Parathyroid adenoma (tissue), 2 donors: ENCODE results near the gene GOLGA6L2.

Experiments
- H2AFZ ChIP-seq: fragments of 300-600 bp; sonication (generic); one replicate; pipeline ENCODE4 v1.7.0; 2017; ENCODE audit warnings: antibody characterized with exemption, mild to moderate bottlenecking
- H3K27ac ChIP-seq: fragments of 300-600 bp; sonication (generic); one replicate; pipeline ENCODE4 v1.7.0; 2017
- H3K27me3 ChIP-seq: fragments of 300-600 bp; sonication (generic); one replicate; pipeline ENCODE4 v1.7.0; 2017; ENCODE audit warnings: low read length; ENCODE audit not compliant: control insufficient read depth, insufficient read depth
- H3K36me3 ChIP-seq: fragments of 300-600 bp; sonication (generic); one replicate; pipeline ENCODE4 v1.7.0; 2017; ENCODE audit warnings: low read length; ENCODE audit not compliant: control insufficient read depth, insufficient read depth
- H3K4me1 ChIP-seq: fragments of 300-600 bp; sonication (generic); one replicate; pipeline ENCODE4 v1.7.0; 2017; ENCODE audit warnings: control low read depth
- H3K4me2 ChIP-seq: fragments of 300-600 bp; sonication (generic); one replicate; pipeline ENCODE4 v1.7.0; 2017; ENCODE audit warnings: low read length
- H3K4me3 ChIP-seq: fragments of 300-600 bp; sonication (generic); one replicate; pipeline ENCODE4 v1.7.0; 2017; ENCODE audit warnings: low read depth, low read length
- H3K79me2 ChIP-seq: fragments of 300-600 bp; sonication (generic); one replicate; pipeline ENCODE4 v1.7.0; 2017; ENCODE audit warnings: control low read depth
- H3K9ac ChIP-seq: fragments of 300-600 bp; sonication (generic); one replicate; pipeline ENCODE4 v1.7.0; 2017; ENCODE audit warnings: mild to moderate bottlenecking
- H3K9me3 ChIP-seq: fragments of 300-600 bp; sonication (generic); one replicate; pipeline ENCODE4 v1.7.0; 2017; ENCODE audit warnings: low read length; ENCODE audit not compliant: control insufficient read depth
- TF ChIP-seq, protein P1 (sequence below): fragments of 300-600 bp; sonication (generic); IDR thresholded peaks from one replicate; pipeline ENCODE4 v1.7.0; 2017; ENCODE audit warnings: antibody characterized with exemption, mild to moderate bottlenecking
- donor health status: primary hyperparathyroidism.

GOLGA6L2 gene

DNA sequence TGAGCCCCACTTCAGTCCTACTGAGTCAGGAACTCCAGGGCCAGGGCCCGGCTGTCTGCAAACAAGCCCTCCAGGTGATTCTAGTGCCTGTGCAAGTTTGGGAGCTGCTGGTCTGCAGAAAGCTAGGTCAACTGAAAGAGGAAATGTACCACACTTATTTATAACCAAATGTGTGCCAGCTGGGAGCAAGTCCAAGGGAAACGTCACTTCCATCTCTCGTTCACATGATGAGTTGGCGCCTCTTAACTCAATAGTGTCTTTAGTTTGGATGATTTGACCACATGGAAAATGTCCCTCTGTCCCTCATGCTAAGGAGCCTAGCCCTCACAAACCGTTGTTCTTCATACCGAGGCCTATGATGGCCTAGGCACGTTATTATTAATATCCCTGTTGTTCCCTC, 49.3 kb downstream of the GOLGA6L2 start:
- no peaks in the 10 kb centered on the region for H3K79me2 ChIP-seq
- H3K27me3 ChIP-seq: no peaks in the 10 kb centered on the region
- no peak overlapping the region for H3K4me2 ChIP-seq
- H3K36me3 ChIP-seq: no peaks in the 10 kb centered on the region
- no peak overlapping the region for H3K27ac ChIP-seq
- no peaks in the 10 kb centered on the region for H3K9me3 ChIP-seq
- no peak overlapping the region for H3K4me3 ChIP-seq
- H3K4me1 ChIP-seq: no peaks in the 10 kb centered on the region
- H3K9ac ChIP-seq: no peak overlapping the region
- H2AFZ ChIP-seq: no peak overlapping the region
- TF ChIP-seq, protein P1, sequence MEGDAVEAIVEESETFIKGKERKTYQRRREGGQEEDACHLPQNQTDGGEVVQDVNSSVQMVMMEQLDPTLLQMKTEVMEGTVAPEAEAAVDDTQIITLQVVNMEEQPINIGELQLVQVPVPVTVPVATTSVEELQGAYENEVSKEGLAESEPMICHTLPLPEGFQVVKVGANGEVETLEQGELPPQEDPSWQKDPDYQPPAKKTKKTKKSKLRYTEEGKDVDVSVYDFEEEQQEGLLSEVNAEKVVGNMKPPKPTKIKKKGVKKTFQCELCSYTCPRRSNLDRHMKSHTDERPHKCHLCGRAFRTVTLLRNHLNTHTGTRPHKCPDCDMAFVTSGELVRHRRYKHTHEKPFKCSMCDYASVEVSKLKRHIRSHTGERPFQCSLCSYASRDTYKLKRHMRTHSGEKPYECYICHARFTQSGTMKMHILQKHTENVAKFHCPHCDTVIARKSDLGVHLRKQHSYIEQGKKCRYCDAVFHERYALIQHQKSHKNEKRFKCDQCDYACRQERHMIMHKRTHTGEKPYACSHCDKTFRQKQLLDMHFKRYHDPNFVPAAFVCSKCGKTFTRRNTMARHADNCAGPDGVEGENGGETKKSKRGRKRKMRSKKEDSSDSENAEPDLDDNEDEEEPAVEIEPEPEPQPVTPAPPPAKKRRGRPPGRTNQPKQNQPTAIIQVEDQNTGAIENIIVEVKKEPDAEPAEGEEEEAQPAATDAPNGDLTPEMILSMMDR: no peak

DNA sequence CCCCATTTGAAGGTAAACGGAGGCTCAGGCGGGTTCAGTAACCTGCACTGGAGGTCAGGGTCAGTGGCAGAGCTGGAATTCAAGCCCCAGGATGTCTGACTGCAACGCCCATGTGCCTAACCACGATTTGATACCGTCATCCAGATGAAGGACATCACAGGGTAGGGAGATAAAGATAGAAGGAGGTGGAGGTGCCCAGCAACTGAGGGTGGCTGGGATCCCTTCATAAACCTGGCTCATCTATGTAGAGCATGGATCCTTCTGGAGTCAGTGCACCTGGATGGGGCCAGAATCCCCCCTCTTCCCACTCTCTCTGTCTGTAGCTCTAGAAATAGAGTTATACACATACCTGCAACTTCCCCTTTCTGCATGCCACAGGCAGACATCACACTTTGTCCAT, 51.2 kb downstream of the GOLGA6L2 start:
- H3K27me3 ChIP-seq: no peaks in the 10 kb centered on the region
- H3K27ac ChIP-seq: no peak overlapping the region
- TF ChIP-seq, protein P1: no peak

DNA sequence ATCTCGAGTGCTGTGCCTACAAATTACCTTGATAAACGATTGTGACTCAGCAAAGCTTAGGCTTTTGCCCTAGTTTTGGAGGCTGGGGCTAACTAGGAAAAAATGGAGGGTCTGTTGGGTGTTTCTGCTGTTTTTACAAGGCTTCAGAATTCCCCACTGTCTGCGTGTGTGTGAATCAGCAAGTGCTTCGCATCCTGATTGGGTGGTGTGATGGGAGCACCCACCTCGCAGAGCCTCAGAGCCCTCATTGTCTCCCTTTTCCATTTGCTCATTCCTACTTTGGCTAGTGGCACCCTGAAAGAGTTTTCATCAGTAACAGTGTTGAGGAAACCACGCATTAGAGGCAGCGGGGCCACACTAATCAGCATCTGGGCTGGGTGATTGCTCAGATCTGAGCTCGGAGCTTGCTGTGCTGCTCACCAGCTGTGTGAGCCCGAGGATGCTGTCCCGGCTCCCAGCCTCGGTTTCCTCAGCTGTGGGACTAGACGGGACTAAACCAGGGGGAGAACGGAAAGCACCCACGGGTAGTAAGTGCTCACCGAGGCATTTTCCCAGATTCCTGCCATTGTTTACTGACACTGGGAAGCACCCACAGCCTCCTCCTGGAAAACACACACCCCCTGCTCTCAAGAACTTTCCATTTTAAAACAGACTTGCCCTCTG, 51.9 kb downstream of the GOLGA6L2 start:
- no peaks in the 10 kb centered on the region for H3K36me3 ChIP-seq
- no peak overlapping the region for H3K4me3 ChIP-seq
- no peaks in the 10 kb centered on the region for H3K4me1 ChIP-seq
- H3K27ac ChIP-seq: no peak overlapping the region
- H3K27me3 ChIP-seq: no peaks in the 10 kb centered on the region
- no peak overlapping the region for H2AFZ ChIP-seq
- H3K9ac ChIP-seq: no peak overlapping the region
- H3K79me2 ChIP-seq: no peaks in the 10 kb centered on the region
- TF ChIP-seq, protein P1: no peak
- H3K9me3 ChIP-seq: no peaks in the 10 kb centered on the region
- no peak overlapping the region for H3K4me2 ChIP-seq

More for the DNA sequence above, 51.2 kb downstream of the GOLGA6L2 start:
- no peaks in the 10 kb centered on the region for H3K79me2 ChIP-seq
- H3K36me3 ChIP-seq: no peaks in the 10 kb centered on the region
- H3K4me3 ChIP-seq: no peak overlapping the region
- no peaks in the 10 kb centered on the region for H3K9me3 ChIP-seq
- H3K4me2 ChIP-seq: no peak overlapping the region
- H2AFZ ChIP-seq: no peak overlapping the region
- H3K9ac ChIP-seq: no peak overlapping the region
- no peaks in the 10 kb centered on the region for H3K4me1 ChIP-seq
